GM12892 (cell line): ENCODE data around the gene ESYT3.
"Not testable (repeated sequence)": the region's sequence is repeated elsewhere in the genome, so short reads cannot be mapped to it uniquely, and the experiment has no call there.

Experiments used
- DNase-seq: peaks from one replicate; pipeline ENCODE4 v3.0.0; 2011; ENCODE audit not compliant: insufficient read length
- FAIRE-seq: peaks from 2 replicates; lab custom pipeline; 2011; peaks lifted over from hg19 to GRCh38; lab: Jason Lieb, UNC
- POLR2A ChIP-seq: IDR thresholded peaks from 2 replicates; pipeline ENCODE4 v1.6.1; 2011; ENCODE audit warnings: low read depth, low read length, control low read depth
- POLR2AphosphoS5 ChIP-seq: IDR thresholded peaks from 2 replicates; pipeline ENCODE4 v1.6.1; 2011; ENCODE audit warnings: low read depth, low read length, control low read depth
- TAF1 ChIP-seq: IDR thresholded peaks from 2 replicates; pipeline ENCODE4 v1.6.1; 2011; ENCODE audit warnings: low read depth, mild to moderate bottlenecking, control low read depth, low read length, borderline replicate concordance

ESYT3 gene

DNA sequence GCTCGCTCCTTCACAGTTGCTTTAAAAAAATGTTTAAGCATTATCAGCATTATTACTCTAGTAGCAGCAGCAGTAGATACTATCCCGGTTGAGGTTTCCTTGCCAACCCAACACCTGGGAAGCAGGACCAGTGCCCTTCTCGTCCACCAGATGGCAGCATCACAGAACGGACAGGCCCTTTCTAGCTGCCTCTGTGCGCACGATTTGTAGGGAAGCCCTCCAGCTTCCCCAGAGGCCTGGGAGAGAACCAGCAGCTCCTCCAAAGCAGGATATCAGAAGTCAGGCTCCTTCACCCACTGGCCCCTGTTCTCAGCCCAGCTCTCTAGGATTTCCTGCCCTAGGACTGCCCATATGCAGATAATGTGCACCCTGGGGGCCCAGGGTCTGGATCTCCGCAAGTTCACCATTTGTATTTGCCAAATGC is 16.8 kb upstream of the ESYT3 start:
- no peak for TF ChIP-seq TAF1
- TF ChIP-seq POLR2AphosphoS5, result no peak
- no peak for TF ChIP-seq POLR2A
- FAIRE-seq, result peak; percentile 89
- DNase-seq, result peak; percentile 41

- no peak for DNase-seq
- no peak for FAIRE-seq
- TF ChIP-seq POLR2A (no peak), POLR2AphosphoS5 (no peak), TAF1 (no peak)
Observed at GRCh38 chr3:138418601-138419206, 15.7 kb upstream of the ESYT3 start.

- TF ChIP-seq POLR2A, result no peak
- no peak for TF ChIP-seq POLR2AphosphoS5
- TF ChIP-seq TAF1, result no peak
- FAIRE-seq (no peak), DNase-seq (no peak)
Observed at GRCh38 chr3:138423316-138423715, 11.1 kb upstream of the ESYT3 start.

- FAIRE-seq (no peak), DNase-seq (no peak)
- TF ChIP-seq POLR2AphosphoS5 (no peak), TAF1 (no peak), POLR2A (no peak)
Observed at GRCh38 chr3:138424323-138424722, 10.1 kb upstream of the ESYT3 start.

DNA sequence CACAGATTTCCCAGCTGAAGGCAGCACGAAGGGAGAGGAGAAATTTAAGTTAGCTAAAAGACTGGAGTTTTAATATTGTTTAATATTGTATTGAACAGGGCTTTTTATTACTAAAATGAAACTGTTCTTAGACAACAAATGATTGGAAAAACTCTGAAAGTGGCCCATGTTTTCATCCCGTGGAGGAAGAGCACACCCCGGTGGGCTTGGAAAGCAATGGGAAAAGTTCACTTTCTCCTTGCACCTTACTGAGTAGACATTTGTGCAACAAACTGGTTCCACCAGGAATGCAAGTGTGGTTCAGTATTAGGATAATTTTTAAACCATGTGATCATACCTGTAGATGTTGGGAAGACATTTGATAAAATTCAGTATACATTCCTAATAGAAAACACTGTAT is 8.2 kb upstream of the ESYT3 start:
- FAIRE-seq (no peak), DNase-seq (no peak)
- no peak for TF ChIP-seq TAF1
- TF ChIP-seq POLR2A, result no peak

DNA sequence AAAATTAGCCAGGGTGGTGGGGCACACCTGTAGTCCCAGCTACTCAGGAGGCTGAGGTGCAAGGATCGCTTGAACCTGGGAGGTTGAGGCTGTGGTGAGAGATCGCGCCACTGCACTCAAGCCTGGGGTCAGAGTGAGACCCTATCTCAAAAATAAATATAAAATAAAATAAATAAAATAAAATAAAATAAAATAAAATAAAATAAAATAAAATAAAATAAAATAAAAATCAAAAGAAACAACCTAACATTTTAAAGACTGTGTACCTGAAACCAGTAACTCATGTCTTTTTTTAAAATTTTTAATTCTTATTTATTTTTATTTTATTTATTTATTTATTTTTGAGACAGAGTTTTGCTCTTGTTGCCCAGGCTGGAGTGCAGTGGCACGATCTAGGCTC is 7.7 kb upstream of the ESYT3 start:
- not testable (repeated sequence) for DNase-seq, FAIRE-seq

DNA sequence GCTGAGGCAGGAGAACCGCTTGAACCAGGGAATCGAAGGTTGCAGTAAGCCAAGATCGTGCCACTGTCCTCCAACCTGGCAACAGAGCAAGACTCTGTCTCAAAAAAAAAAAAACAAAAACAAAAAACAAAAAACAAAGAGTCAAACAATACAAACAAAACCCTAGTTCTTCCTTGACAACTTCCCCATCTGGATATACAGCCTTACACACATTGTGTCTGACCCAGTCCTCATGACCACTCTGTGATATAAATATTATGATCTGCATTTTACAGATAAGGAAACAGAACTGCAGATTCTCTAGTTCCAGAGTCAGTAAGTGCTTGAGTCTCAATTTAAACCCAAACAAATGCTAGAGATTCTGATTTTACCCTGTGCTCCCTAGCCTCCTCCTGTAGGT is 4.8 kb upstream of the ESYT3 start:
- DNase-seq, result no peak
- FAIRE-seq, result no peak
- no peak for TF ChIP-seq TAF1
- no peak for TF ChIP-seq POLR2A
- no peak for TF ChIP-seq POLR2AphosphoS5

- DNase-seq (no peak), FAIRE-seq (no peak)
- TF ChIP-seq TAF1 (no peak), POLR2AphosphoS5 (no peak), POLR2A (no peak)
Observed at GRCh38 chr3:138432576-138433240, 1.7 kb upstream of the ESYT3 start.

GRCh38 chr3:138433892-138434275 is 532 bp upstream of the ESYT3 start:
- FAIRE-seq, result no peak
- no peak for TF ChIP-seq POLR2AphosphoS5
- TF ChIP-seq POLR2A, result no peak
- no peak for TF ChIP-seq TAF1
- DNase-seq, result no peak

- FAIRE-seq (no peak), DNase-seq (no peak)
- TF ChIP-seq POLR2AphosphoS5, result no peak
- no peak for TF ChIP-seq POLR2A
- no peak for TF ChIP-seq TAF1
Observed at GRCh38 chr3:138434875-138435772, 708 bp downstream of the ESYT3 start.

GRCh38 chr3:138435840-138436239 is 1.4 kb downstream of the ESYT3 start:
- TF ChIP-seq POLR2AphosphoS5 (no peak), TAF1 (no peak), POLR2A (no peak)
- DNase-seq, result no peak
- FAIRE-seq, result no peak

DNA sequence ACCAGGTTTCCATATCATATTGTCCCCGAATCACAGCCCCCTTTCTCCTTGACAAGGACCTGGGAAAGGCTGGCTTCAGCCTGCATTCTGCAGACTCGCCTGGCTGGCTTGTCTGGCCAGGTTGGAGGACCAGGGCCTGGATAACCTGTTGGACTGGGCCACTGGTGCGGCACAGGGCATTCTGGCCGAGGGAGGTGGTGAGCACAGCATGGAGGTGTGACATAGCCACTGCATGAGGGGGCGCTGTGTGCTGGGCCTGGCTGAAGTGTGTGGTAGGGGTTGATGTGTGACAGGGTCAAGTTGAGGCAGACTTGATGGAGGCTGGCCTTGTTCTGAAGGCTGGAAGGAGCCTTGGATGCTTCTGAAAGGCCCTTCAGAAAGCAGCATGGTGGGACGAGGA is 2.9 kb downstream of the ESYT3 start:
- TF ChIP-seq POLR2A, result no peak
- no peak for TF ChIP-seq POLR2AphosphoS5
- TF ChIP-seq TAF1, result no peak
- DNase-seq (no peak), FAIRE-seq (no peak)
